Measurements from ENCODE around the gene TRIM31.

The TRIM31 gene

GRCh38 chr6:30066082-30066481 is 46.8 kb downstream of the TRIM31 start:
- peak overlapping the region in 1 of 2 donors; percentile 76 for H3K4me3 ChIP-seq (ENCODE audit: low read length in 2 of 2)
- no peak overlapping the region for H2BK120ac ChIP-seq (ENCODE audit: low read depth, low read length)
- H3K4me1 ChIP-seq (ENCODE audit: control insufficient read depth in 2 of 2, insufficient read depth in 1 of 2, low read depth in 1 of 2, low read length in 2 of 2) = peaks cover 8 to 11% of the 10 kb centered on the region in 2 donors
- H3K79me1 ChIP-seq (ENCODE audit: low read depth, low read length) = peaks cover 4% of the 10 kb centered on the region
- H3K27me3 ChIP-seq (ENCODE audit: control insufficient read depth in 3 of 3, insufficient read depth in 3 of 3, low read depth in 1 of 3, low read length in 3 of 3) = peaks cover 0 to 6% (median 3%) of the 10 kb centered on the region in 3 experiments
- H3K4ac ChIP-seq (ENCODE audit: low read length) = no peak overlapping the region
- H3K23ac ChIP-seq (ENCODE audit: low read depth, low read length, poor library complexity) = no peak overlapping the region
- H3K36me3 ChIP-seq (replicated peaks in 1 of 2; ENCODE audit: control insufficient read depth in 2 of 2, insufficient read depth in 2 of 2, low read length in 2 of 2) = peaks cover 2 to 43% of the 10 kb centered on the region in 2 donors
- DNase-seq (ENCODE audit: low spot score) = no peak
- no peak overlapping the region for H3K9ac ChIP-seq (ENCODE audit: low read depth, low read length, poor library complexity)
- H2BK12ac ChIP-seq (ENCODE audit: low read length) = no peak overlapping the region
- H2BK5ac ChIP-seq (ENCODE audit: low read length) = no peak overlapping the region
- no CpG with 5 or more reads among the region's 4 CpGs for WGBS, 2 donors (ENCODE audit: extremely low coverage in 2 of 2, insufficient read length in 2 of 2, insufficient replicate concordance in 1 of 2)
- H4K91ac ChIP-seq (ENCODE audit: low read depth, low read length, poor library complexity) = no peak overlapping the region
- no peak overlapping the region for H2BK15ac ChIP-seq (ENCODE audit: low read length)
- H2AK5ac ChIP-seq (ENCODE audit: low read depth, low read length) = no peak overlapping the region
- peak overlapping the region; percentile 70 for H3K4me2 ChIP-seq (ENCODE audit: insufficient read depth, low read length, poor library complexity, severe bottlenecking)
- H3K27ac ChIP-seq (replicated peaks; ENCODE audit: low read length) = peak overlapping the region; percentile 89
- H4K8ac ChIP-seq (ENCODE audit: low read depth, low read length) = no peak overlapping the region
- no peak overlapping the region for H3K14ac ChIP-seq (ENCODE audit: low read length)
- no peak overlapping the region for H3K18ac ChIP-seq (ENCODE audit: low read length)
- H2AFZ ChIP-seq (ENCODE audit: low read length) = peak overlapping the region; percentile 80
- peaks cover 0 to 4% of the 10 kb centered on the region in 2 donors for H3K9me3 ChIP-seq (replicated peaks in 1 of 2; ENCODE audit: control insufficient read depth in 2 of 2, insufficient read depth in 1 of 2, low read depth in 1 of 2, low read length in 2 of 2)

GRCh38 chr6:30063315-30063714 is 49.6 kb downstream of the TRIM31 start:
- no peak overlapping the region for H3K27ac ChIP-seq (replicated peaks; ENCODE audit: low read length)
- no CpG with 5 or more reads among the region's 2 CpGs for WGBS, 2 donors (ENCODE audit: extremely low coverage in 2 of 2, insufficient read length in 2 of 2, insufficient replicate concordance in 1 of 2)
- H3K9ac ChIP-seq (ENCODE audit: low read depth, low read length, poor library complexity) = no peak overlapping the region
- H3K4me2 ChIP-seq (ENCODE audit: insufficient read depth, low read length, poor library complexity, severe bottlenecking) = no peak overlapping the region
- no peak overlapping the region for H2AK5ac ChIP-seq (ENCODE audit: low read depth, low read length)
- H2BK5ac ChIP-seq (ENCODE audit: low read length) = no peak overlapping the region
- H4K91ac ChIP-seq (ENCODE audit: low read depth, low read length, poor library complexity) = no peak overlapping the region
- H2AFZ ChIP-seq (ENCODE audit: low read length) = no peak overlapping the region
- peaks cover 0 to 25% of the 10 kb centered on the region in 2 donors for H3K36me3 ChIP-seq (replicated peaks in 1 of 2; ENCODE audit: control insufficient read depth in 2 of 2, insufficient read depth in 2 of 2, low read length in 2 of 2)
- no peak overlapping the region for H3K14ac ChIP-seq (ENCODE audit: low read length)
- H3K4me3 ChIP-seq (ENCODE audit: low read length in 2 of 2) = no peak overlapping the region
- no peak overlapping the region for H3K4ac ChIP-seq (ENCODE audit: low read length)
- H3K79me1 ChIP-seq (ENCODE audit: low read depth, low read length) = peaks cover 4% of the 10 kb centered on the region
- H3K27me3 ChIP-seq (ENCODE audit: control insufficient read depth in 3 of 3, insufficient read depth in 3 of 3, low read depth in 1 of 3, low read length in 3 of 3) = no peaks in the 10 kb centered on the region
- no peak overlapping the region for H3K18ac ChIP-seq (ENCODE audit: low read length)
- DNase-seq (ENCODE audit: low spot score) = no peak
- H2BK12ac ChIP-seq (ENCODE audit: low read length) = no peak overlapping the region
- H3K23ac ChIP-seq (ENCODE audit: low read depth, low read length, poor library complexity) = no peak overlapping the region
- peaks cover 0 to 4% of the 10 kb centered on the region in 2 donors for H3K9me3 ChIP-seq (replicated peaks in 1 of 2; ENCODE audit: control insufficient read depth in 2 of 2, insufficient read depth in 1 of 2, low read depth in 1 of 2, low read length in 2 of 2)
- H2BK120ac ChIP-seq (ENCODE audit: low read depth, low read length) = no peak overlapping the region
- H4K8ac ChIP-seq (ENCODE audit: low read depth, low read length) = no peak overlapping the region
- peaks cover 10 to 15% of the 10 kb centered on the region in 2 donors for H3K4me1 ChIP-seq (ENCODE audit: control insufficient read depth in 2 of 2, insufficient read depth in 1 of 2, low read depth in 1 of 2, low read length in 2 of 2)
- no peak overlapping the region for H2BK15ac ChIP-seq (ENCODE audit: low read length)

DNA sequence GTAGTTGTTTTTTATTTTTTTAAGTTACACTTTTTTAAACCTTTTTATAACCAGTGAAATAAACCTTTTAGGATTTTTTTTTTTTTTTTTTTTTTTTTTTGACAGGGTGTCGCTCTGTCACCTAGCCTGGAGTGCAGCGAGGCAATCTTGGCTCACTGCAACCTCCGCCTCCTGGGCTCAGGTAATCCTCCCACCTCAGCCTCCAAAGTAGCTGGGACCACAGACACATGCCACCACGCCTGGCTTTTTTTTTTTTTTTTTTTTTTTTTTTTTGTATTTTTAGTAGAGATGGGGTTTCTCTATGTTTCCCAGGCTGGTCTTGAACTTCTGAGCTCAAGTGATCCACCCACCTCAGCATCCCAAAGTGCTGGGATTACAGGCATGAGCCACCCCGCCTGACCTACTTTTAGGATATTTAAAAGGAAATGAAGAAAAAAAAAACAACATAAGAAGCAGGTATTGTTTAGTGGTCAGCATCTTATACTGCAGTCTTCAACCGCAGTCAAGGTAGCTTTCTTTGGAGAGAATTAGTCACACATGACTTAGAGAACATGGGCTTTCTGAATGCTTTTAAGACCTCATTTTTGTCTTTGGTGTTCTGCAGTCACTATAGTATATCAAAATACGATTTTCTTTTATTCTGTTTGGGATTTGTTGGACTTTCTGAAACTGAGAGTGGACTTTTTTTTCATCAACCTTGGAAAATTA is 50.3 kb downstream of the TRIM31 start:
- no peak overlapping the region for H3K27ac ChIP-seq (replicated peaks; ENCODE audit: low read length)
- DNase-seq (ENCODE audit: low spot score) = no peak
- no CpG with 5 or more reads among the region's 7 CpGs for WGBS, 2 donors (ENCODE audit: extremely low coverage in 2 of 2, insufficient read length in 2 of 2, insufficient replicate concordance in 1 of 2)
- H2BK12ac ChIP-seq (ENCODE audit: low read length) = no peak overlapping the region
- peaks cover 4% of the 10 kb centered on the region for H3K79me1 ChIP-seq (ENCODE audit: low read depth, low read length)
- H3K4ac ChIP-seq (ENCODE audit: low read length) = no peak overlapping the region
- no peak overlapping the region for H4K91ac ChIP-seq (ENCODE audit: low read depth, low read length, poor library complexity)
- H3K36me3 ChIP-seq (replicated peaks in 1 of 2; ENCODE audit: control insufficient read depth in 2 of 2, insufficient read depth in 2 of 2, low read length in 2 of 2) = peaks cover 0 to 28% of the 10 kb centered on the region in 2 donors
- no peak overlapping the region for H2BK5ac ChIP-seq (ENCODE audit: low read length)
- H3K4me1 ChIP-seq (ENCODE audit: control insufficient read depth in 2 of 2, insufficient read depth in 1 of 2, low read depth in 1 of 2, low read length in 2 of 2) = peaks cover 10 to 13% of the 10 kb centered on the region in 2 donors
- H3K4me3 ChIP-seq (ENCODE audit: low read length in 2 of 2) = peak overlapping the region in 1 of 2 donors; percentile 65
- no peak overlapping the region for H2AFZ ChIP-seq (ENCODE audit: low read length)
- H3K27me3 ChIP-seq (ENCODE audit: control insufficient read depth in 3 of 3, insufficient read depth in 3 of 3, low read depth in 1 of 3, low read length in 3 of 3) = no peaks in the 10 kb centered on the region
- H3K9ac ChIP-seq (ENCODE audit: low read depth, low read length, poor library complexity) = no peak overlapping the region
- H4K8ac ChIP-seq (ENCODE audit: low read depth, low read length) = no peak overlapping the region
- no peak overlapping the region for H3K14ac ChIP-seq (ENCODE audit: low read length)
- no peak overlapping the region for H3K4me2 ChIP-seq (ENCODE audit: insufficient read depth, low read length, poor library complexity, severe bottlenecking)
- no peak overlapping the region for H2BK120ac ChIP-seq (ENCODE audit: low read depth, low read length)
- no peak overlapping the region for H3K23ac ChIP-seq (ENCODE audit: low read depth, low read length, poor library complexity)
- H2AK5ac ChIP-seq (ENCODE audit: low read depth, low read length) = no peak overlapping the region
- peaks cover 0 to 4% of the 10 kb centered on the region in 2 donors for H3K9me3 ChIP-seq (replicated peaks in 1 of 2; ENCODE audit: control insufficient read depth in 2 of 2, insufficient read depth in 1 of 2, low read depth in 1 of 2, low read length in 2 of 2)
- no peak overlapping the region for H3K18ac ChIP-seq (ENCODE audit: low read length)
- H2BK15ac ChIP-seq (ENCODE audit: low read length) = no peak overlapping the region

DNA sequence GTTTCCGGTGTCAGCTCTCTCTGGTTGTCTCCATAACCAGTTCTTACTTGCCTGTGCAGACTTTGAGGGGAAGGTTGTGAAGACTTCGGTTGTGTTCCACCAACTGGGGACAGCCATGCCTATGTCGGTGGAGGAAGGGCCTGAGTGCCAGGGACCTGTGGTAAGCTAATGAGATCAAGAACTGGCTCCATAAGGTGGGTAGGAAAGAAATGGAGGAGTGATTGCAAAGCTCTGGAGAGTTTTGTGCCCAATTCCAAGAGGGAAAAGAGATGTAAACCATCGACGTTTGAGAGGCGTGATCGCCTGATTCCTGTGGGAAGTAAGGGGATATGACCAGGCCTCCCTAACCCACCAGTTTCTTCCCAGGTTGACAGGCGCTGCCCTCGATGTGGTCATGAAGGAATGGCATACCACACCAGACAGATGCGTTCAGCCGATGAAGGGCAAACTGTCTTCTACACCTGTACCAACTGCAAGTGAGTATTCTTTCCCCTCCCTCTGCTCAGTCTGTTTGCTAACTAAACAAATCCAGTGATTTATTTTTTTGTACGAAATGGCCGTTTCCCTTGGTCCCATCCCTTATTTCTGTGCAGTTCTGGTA is 50.9 kb downstream of the TRIM31 start:
- Histone ChIP-seq H3K9ac (ENCODE audit: low read depth, low read length, poor library complexity) (peak overlapping the region; percentile 88), H3K79me1 (ENCODE audit: low read depth, low read length) (peaks cover 4% of the 10 kb centered on the region), H4K91ac (ENCODE audit: low read depth, low read length, poor library complexity) (no peak overlapping the region), H3K27ac (replicated peaks; ENCODE audit: low read length) (no peak overlapping the region), H2BK12ac (ENCODE audit: low read length) (no peak overlapping the region), H3K27me3 (ENCODE audit: control insufficient read depth in 3 of 3, insufficient read depth in 3 of 3, low read depth in 1 of 3, low read length in 3 of 3) (no peaks in the 10 kb centered on the region), H3K4me2 (ENCODE audit: insufficient read depth, low read length, poor library complexity, severe bottlenecking) (peak overlapping the region; percentile 91), H2AFZ (ENCODE audit: low read length) (peak overlapping the region; percentile 91), H3K4ac (ENCODE audit: low read length) (no peak overlapping the region), H4K8ac (ENCODE audit: low read depth, low read length) (peak overlapping the region; percentile 55), H3K4me1 (ENCODE audit: control insufficient read depth in 2 of 2, insufficient read depth in 1 of 2, low read depth in 1 of 2, low read length in 2 of 2) (peaks cover 8 to 11% of the 10 kb centered on the region in 2 donors), H3K36me3 (replicated peaks in 1 of 2; ENCODE audit: control insufficient read depth in 2 of 2, insufficient read depth in 2 of 2, low read length in 2 of 2) (peaks cover 0 to 34% of the 10 kb centered on the region in 2 donors), H3K4me3 (ENCODE audit: low read length in 2 of 2) (peak overlapping the region; percentile 65 to 96), H2BK15ac (ENCODE audit: low read length) (no peak overlapping the region), H2AK5ac (ENCODE audit: low read depth, low read length) (no peak overlapping the region), H3K18ac (ENCODE audit: low read length) (no peak overlapping the region), H2BK120ac (ENCODE audit: low read depth, low read length) (no peak overlapping the region), H3K14ac (ENCODE audit: low read length) (peak overlapping the region; percentile 42), H3K9me3 (replicated peaks in 1 of 2; ENCODE audit: control insufficient read depth in 2 of 2, insufficient read depth in 1 of 2, low read depth in 1 of 2, low read length in 2 of 2) (peaks cover 0 to 4% of the 10 kb centered on the region in 2 donors), H2BK5ac (ENCODE audit: low read length) (peak overlapping the region; percentile 49), H3K23ac (ENCODE audit: low read depth, low read length, poor library complexity) (peak overlapping the region; percentile 12)
- DNase-seq (ENCODE audit: low spot score) = no peak
- no CpG with 5 or more reads among the region's 13 CpGs for WGBS, 2 donors (ENCODE audit: extremely low coverage in 2 of 2, insufficient read length in 2 of 2, insufficient replicate concordance in 1 of 2)
